Daoy (cell line): Measurements from ENCODE around the gene SIGLEC11. TPM values are rescaled to one million over a fixed set of nuclear protein-coding genes. Genes with fewer than 3 reads are reported as not detected.
"Not testable (repeated sequence)": the region's sequence is repeated elsewhere in the genome, so short reads cannot be mapped to it uniquely, and the experiment has no call there.

Experiments
- DNase-seq: peaks from one replicate; pipeline ENCODE4 v3.0.0-alpha.2; 2015; ENCODE audit warnings: low read depth
- total RNA-seq: library from RNA; depleted of rRNA; stranded (reverse); fragments of >200 nt; shearing (Covaris generic); gene quantifications from 2 replicates; pipeline ENCODE4 v1.2.3, GENCODE V29; 2014

SIGLEC11 gene
- total RNA-seq, 1 experiment from 2014 or later = not detected

- DNase-seq = peak; percentile 63
These were observed 22.8 kb upstream of the SIGLEC11 start for GRCh38 chr19:49983645-49984229.

DNA sequence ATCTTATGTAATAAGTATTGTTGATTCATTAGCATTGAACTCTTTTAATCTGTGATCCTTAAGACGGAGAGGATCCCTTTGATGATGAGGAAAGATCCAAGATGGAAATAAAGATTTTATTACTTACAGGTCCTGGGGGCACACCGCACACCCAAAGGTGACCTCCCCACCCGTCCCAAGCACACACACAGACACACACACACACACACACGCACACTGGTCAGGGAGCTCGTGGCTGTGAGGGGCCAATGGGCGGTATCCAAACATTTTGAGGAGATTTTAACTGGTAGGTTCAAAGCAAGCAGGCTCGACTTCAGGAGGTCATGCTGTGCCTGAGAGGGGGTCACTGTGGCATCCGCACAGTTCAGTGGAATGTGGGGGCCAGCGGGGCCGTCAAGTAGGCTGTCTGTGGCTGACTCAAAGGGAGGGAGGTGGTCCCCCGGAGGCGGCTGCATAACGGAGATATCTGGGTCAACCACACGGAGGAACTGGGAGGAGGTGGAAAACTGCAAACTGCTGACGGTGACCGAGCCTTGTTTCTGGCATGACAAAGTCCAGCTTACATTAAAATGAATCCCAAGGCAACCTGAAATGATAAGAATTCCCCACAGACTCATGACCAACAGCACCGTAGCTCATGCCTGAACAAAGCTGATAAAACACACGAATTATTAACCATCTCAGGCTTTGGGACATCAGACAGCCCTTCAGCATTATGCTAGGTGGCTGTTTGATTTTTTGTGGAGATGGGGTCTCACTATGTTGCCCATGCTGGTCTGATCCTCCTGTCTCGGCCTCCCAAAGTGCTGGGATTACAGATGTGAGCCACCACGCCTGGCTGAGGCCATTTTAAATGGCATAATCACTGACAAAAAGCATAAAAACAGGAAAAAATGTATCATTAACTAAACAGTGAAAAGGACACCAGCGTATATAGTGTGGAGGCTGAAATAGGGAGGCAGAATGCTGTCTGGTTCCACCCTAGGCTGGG is 20.9 kb upstream of the SIGLEC11 start:
- no peak for DNase-seq

- no peak for DNase-seq
These were observed 17.4 kb upstream of the SIGLEC11 start for GRCh38 chr19:49978324-49978723.

DNA sequence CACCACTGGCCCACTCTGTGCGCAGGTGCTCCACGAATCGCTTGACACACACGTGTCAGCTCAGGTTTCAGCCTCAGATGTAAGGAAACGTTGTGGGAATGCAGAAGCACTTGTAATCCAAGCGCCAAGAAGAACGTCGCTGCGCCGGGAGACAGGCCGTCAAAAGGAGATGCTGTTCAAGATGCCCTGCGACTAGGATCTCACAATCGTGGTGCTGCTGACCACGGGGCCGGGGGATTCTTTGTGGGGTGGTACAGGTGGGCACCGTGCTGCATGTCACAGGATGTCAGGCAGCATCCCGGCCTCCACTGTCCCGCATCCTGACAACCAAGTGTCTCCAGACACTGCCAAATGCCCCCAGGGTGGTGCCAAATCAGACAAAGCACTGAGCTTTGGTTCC is 16.9 kb upstream of the SIGLEC11 start:
- DNase-seq = no peak

DNA sequence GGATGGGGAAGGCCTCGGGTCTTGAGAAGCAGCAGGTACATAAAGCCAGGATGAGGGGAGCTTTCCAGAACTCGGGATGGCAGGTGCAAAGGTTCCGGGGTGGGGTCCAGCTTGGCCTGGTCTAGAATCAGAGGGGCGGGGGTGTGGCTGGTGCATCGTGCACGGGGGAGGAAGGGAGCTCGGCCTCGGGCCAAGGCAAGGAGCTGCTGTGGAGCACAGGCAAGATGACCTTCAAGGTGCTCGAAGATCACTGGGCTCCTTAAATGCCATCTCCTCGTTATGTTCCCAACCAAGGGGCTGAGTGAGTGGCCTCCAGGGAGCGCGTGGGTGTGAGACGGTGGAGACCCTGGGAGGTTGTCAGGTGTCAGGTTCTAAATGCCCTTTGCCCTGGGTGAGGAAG is 16.1 kb upstream of the SIGLEC11 start:
- DNase-seq = no peak

- no peak for DNase-seq
These were observed 15.5 kb upstream of the SIGLEC11 start for GRCh38 chr19:49976496-49976895.

DNA sequence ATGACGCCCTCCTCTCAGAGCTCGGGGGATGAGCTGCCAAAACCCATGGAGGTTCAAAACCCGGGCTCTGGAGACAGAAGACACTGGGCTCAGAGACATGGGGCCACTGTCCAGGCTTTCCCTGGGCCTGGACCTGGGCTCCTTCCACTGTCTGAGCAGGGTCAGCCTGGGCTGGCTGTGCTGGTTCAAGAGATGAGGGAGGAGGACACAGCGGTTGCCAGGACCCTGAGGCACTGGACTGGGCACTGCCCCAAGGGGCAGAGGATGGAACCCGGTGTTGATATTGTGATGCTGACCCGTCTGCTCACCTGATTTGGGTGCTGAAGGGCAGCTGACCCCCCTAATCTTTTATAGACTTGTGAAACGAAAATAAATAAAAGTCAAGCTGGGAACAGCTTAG is 14.1 kb upstream of the SIGLEC11 start:
- DNase-seq = no peak

DNA sequence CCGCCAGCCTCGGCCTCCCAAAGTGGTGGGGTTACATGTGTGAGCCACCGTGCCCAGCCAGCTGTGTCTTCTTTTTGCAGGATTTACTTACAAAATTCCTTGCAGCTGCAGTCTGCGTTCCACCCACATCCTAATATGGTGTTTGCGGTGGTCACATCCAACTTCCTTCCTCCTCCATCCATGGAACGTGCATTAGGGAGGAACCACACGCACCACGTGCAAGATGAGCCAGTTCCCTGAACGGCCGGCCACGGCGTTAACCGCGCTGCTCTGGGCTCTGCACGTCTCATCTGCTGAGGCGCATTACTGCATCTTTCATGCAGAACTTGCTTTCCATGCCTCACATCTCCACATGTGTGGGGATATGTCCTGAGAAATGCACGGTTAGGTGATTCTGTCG is 13.0 kb upstream of the SIGLEC11 start:
- DNase-seq = no peak

DNA sequence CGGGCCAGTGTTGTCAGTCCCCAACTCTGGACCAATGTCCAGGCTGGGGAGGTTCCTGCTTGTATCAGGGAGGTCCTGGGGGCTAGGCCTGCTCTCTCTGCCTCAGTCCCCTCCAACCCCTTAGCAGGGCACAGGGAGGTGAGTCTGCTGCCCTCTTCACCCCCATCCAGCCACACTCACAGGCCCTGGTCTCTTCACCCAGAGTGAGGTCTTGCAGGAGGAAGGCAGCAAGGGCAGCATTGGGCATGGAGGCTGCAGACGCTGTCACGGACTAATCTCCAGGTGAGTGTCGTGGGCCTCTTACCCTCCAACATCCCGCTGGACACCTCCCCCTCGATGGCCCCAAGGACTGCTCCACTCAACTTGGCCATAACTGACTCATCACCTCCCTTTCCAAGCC is 11.9 kb upstream of the SIGLEC11 start:
- DNase-seq = no peak

DNA sequence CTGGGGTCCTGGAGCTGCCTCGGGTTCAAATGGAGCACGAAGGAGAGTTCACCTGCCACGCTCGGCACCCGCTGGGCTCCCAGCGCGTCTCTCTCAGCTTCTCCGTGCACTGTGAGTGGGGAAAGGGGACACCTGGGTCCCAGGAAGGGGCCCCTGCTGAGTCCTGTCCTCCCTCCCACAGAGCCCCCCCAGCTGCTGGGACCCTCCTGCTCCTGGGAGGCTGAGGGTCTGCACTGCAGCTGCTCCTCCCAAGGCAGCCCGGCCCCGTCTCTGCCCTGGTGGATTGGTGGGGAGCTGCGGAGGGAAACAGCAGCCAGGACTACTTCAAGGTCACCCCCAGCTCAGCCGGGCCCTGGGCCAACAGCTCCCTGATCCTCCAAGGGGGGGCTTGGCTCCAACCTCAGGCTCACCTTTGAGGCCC is 11.0 kb upstream of the SIGLEC11 start:
- no peak for DNase-seq

DNA sequence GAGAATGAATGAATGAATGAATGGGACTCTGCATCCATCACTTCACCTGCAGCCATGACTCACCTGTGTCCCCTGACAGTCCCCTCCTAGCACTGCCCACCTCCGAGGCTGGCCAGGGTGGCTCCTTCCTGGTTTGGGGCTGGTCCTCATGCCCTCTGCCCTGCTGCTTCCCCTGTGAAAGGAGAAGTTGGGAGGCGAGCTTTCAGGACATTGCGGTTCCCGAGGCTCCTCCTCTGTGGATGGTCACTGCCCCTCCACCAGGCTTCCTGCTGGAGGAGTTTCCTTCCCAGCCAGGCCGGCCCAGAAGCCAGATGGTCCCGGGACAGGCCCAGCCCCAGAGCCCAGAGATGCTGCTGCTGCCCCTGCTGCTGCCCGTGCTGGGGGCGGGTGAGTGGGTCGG is 8.4 kb upstream of the SIGLEC11 start:
- not testable (repeated sequence) for DNase-seq

DNA sequence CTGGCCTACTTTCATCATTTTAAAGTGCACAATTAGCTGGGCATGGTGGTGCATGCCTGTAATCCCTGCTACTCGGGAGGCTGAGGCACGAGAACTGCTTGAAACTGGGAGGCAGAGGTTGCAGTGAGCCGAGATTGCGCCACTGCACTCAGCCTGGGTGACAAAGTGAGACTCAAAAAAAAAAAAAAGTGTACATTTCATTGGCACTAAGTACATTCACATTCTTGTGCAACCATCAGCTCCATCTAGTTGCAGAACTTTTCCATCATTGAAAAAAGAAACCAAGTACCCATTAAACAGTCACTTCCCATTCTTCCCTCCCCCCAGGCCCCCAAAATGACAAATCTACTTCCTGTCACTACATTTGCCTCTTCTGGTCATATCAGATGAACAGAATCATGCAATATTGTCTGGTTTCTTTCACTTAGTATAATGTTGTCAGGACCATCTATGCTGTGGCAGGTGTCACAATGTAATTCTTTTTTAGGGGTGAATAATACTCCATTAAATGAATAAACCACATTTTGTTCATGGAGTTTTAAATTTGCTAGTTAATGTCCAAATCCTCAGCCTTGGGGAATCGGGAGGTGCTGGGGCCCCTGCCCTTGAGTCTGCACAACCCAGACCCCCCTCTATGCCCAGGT is 7.4 kb upstream of the SIGLEC11 start:
- DNase-seq = no peak

DNA sequence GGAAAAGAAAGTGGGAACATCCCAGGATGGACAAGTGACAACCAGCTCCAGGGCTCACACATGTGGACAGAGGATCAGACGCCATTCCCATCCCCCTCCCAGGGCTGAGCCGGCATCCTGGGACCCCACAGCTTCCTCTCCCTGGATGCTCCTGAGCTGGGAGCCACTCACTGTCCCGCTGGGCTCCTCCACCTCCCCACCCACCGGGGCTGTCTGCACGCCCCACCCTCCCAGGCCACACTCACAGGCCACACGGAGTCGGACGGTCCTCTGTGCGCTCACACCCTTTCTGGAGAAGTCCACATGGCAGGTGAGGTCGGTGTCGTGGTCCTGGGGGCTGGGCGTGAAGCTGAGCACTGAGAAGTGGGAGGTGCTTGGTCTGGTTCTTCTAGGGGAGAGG is 1.1 kb downstream of the SIGLEC11 start:
- not testable (repeated sequence) for DNase-seq

DNA sequence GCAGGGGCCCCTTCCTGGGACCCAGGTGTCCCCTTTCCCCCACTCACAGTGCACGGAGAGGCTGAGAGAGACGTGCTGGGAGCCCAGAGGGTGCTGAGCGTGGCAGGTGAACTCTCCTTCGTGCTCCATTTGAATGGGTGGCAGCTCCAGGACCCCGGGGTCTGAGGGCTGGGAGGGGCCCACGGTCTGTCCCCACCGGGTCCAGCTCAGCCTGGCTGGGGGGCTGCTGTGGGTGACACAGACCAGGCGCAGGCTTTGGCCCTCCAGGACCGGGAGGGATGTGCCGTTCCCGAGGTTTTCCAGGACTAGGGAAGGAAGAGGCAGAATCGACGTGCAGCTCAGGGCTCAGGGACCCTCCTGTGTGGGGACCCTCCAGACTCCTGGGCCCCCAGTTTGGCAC is 2.4 kb downstream of the SIGLEC11 start:
- not testable (repeated sequence) for DNase-seq

GRCh38 chr19:49958144-49958543 is 2.8 kb downstream of the SIGLEC11 start:
- not testable (repeated sequence) for DNase-seq

- no peak for DNase-seq
These were observed 3.6 kb downstream of the SIGLEC11 start for GRCh38 chr19:49957262-49957915.

- DNase-seq = no peak
These were observed 4.9 kb downstream of the SIGLEC11 start for GRCh38 chr19:49956115-49956495.

- DNase-seq = no peak
These were observed 6.0 kb downstream of the SIGLEC11 start for GRCh38 chr19:49954933-49955332.

DNA sequence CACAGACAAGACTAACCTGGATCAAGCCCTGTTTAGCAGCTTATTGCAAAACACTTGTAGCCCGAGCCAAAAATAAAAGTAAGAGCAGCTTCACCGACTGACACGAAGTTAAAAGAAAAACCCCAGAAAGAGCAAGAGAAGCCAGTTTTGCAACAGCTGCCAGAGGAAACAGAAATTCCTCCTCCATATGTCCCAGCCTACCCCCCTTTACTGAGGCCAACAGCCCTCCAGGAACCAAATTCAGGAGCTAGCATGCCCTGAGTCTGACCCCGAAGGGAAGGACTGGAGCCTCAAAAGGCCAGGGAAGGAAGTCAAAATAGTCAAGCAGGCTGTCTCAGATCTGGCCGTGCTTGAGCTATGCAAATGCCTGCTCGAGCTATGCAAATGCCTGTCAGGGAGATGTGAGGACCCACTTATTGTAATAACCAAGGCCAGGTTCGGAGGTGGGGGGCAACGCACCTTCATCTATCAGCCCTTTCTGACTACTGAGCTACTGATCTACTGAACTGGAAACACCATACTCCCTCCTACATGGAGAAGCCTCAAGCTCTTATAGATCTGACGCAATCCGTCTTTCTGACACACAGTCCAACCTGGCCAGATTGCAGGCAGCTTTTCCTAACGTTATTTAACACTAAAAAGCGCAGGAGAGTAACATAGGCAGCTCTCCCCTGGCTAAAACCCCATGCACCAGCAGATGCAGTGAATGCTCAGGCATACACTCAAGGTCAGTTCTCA is 6.7 kb downstream of the SIGLEC11 start:
- no peak for DNase-seq

GRCh38 chr19:49953416-49953815 is 7.6 kb downstream of the SIGLEC11 start:
- no peak for DNase-seq

- DNase-seq = no peak
These were observed 8.1 kb downstream of the SIGLEC11 start for GRCh38 chr19:49952906-49953305.

GRCh38 chr19:49952479-49952836 is 8.5 kb downstream of the SIGLEC11 start:
- DNase-seq = no peak
